Activated CD8-positive, alpha-beta memory T cell treated with anti-CD3 and anti-CD28 coated beads, Interleukin-2, amount 50 U/mL, for 4 hours (primary cell): Measurements from ENCODE around the gene COL9A3.

Experiments
- DNase-seq: peaks from one replicate; pipeline ENCODE4 v3.0.0-alpha.2; 2020

Gene COL9A3

DNA sequence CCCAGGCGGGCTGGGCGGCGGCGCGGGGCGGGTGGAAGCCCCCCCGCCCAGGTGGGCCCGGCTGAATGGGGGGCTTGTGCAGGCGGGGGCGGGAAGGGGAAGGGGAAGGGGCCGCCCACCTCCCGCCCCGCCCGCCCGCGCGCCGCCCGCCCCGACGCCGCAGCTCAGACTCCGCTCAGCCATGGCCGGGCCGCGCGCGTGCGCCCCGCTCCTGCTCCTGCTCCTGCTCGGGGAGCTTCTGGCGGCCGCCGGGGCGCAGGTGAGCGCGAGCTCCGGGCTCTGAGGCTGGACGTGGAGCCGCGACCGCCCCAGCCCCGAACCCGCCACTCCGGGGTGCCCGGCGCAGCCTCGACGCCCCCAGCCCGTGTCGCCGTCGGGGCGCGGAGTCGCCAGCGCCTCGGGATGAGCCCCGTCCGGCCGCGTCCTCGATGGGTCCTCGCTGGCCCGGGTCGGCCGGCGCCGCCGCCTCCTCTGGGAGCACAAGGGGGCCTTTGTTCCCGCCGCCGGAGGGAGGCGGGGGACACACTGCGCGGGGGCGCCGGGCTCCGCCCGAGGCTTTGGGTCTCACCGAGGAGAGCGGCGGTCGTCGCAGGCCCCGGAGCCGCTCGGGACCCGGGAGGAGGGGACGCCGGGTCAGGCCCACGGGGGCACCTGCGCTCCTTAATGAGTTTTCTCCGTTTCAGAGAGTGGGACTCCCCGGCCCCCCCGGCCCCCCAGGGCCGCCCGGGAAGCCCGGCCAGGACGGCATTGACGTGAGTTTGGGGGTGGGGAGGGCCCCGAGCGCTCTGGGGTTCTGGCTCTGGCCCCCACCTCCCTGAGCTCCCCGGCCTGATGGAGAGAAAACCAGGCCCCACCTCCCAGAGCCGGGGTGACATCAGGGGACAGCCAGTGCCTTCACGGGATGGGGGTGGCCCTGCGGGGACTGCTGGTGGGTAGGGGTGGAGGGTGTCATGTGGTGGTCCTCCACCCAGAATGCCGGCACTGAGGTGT lies at the start of gene COL9A3:
TSS of gene COL9A3 (plus strand) at position 167 of the 990 bp plus-strand sequence. CDS start at position 182, 15 bp downstream.
- no peak for DNase-seq

DNA sequence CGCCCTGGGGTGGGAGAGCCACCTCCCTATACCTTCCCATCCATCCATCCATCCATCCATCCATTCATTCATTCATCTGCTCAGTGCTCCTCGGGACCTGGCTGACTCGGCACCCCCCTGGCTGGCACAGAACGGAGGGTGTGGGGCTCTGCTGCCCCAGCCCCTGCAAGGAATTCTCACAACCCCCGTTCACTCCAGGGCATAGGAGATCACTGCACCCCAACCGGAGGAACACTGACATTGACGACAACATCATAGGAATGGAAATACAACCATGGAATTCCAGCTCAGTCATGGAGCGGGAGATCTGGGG lies 48.7 kb upstream of the COL9A3 start:
- no peak for DNase-seq

DNA sequence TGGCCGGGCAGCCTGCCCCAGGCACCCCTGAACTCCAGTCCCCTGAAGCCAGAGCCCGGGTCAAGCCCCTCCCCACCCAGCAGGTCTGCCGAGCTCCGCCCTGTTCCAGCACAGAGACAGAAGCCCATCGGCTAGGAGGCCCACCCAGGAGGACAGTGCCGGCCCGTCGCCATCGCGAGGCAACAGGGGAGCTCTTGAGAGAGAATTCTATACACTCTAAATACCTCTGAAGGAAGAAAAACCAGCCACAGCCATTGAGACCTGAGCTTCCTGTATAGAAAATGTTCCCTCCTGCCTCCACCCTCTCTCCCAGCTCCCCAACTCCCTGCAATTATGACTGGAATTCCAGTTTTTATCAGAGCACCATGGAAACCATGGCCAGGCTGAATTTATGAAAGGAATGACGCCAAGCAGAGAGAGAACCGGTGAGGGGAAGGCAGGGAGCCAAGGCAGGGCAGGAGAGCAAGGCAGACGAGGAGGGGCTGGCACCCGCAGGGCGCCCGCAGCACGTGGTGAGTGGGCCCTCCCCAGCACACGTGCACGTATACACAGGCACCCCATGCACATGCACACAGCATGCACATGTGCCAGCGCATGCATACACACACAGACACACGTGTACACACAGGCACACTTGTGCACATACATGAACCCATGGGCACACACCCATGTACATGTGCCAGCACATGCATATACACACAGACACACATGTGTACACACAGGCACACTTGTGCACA lies 48.1 kb upstream of the COL9A3 start:
- DNase-seq = no peak

DNA sequence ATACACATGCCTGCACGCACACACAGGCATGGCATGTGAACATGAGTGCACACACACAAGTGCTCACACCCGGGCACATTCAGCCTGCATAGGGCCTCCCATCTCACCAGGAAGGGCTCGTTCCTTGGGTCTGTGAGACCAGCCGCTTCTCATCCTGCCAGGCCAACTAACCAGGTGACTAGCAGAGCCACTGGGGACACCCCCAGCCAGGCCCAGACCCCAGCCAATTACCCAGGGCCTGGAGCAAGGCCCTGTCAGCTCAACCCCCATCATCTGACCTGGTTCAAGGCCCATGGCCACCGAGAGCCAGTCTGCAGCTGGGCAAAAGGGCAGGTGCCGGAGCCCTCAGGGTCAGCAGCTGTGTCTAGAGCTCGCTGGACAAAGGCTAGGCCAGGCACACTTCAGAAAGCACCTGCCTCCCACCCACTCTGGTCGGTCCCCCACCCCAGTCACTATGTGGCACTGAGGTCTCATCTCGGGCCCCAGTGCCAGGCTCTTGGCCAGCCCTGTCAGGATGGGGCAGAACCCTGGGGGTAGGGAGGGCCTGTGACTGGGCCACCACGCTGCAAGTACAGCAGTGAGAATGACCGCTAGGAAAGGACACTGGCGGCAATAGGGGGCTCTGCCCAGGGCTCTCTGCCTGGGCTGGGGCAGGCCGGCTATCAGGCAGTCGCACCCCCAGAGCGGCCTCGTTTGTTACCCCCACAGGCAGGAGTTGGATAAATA lies 47.3 kb upstream of the COL9A3 start:
- no peak for DNase-seq

DNA sequence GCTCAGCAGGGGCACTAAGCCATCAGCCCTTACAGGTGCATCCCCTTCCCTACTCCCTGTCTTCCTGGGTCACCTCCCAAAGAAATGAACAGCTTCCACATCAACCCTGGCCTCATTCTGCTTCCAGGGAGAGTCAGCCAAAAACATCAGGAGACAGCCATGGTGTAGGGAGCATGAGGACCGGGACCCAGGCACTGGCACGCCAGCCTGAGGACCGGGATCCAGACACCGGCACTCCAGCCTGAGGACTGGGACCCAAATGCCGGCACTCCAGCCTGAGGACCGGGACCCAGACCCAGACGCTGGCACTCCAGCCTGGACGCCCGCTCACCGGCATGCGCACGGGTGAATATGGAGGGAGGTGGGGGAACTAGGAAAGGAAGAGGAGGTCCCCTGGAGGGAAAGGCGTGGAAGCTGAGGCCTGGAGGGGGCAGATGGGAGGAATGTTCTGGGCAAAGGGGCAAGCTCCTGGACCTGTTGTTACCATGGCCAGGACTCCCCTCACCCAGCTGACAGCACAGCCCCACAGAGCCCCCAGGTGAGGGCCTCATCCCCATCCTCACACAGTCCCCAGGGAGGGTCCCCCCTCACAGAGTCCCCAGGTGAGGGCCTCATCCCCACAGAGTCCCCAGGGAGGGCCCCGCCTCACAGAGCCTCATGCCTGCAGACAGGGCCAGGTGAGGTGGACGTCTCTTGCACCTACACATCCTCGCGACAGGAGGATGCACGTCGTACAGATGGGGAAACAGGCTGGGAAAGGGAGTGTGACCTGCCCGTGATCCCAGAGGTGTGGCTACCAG lies 46.5 kb upstream of the COL9A3 start:
- no peak for DNase-seq

DNA sequence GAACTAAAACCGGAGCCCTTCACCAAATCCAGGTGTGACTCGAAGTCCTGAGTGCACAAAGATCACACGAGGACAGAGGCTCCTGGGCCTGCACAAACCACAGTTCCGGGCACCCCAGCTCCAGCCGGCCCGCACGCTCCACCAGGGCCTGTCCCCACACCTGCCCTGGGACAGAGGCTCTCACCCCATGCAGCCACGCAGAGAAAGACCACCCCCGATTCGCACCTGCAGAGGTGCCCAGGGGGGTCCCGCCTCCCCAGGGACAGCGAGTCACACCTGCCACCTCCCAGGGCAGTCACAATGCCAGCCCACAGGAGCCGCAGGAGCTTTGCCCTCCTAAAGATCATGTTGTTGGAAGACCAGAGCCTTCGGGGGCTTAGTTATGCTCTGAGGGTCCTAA lies 45.9 kb upstream of the COL9A3 start:
- DNase-seq = no peak

DNA sequence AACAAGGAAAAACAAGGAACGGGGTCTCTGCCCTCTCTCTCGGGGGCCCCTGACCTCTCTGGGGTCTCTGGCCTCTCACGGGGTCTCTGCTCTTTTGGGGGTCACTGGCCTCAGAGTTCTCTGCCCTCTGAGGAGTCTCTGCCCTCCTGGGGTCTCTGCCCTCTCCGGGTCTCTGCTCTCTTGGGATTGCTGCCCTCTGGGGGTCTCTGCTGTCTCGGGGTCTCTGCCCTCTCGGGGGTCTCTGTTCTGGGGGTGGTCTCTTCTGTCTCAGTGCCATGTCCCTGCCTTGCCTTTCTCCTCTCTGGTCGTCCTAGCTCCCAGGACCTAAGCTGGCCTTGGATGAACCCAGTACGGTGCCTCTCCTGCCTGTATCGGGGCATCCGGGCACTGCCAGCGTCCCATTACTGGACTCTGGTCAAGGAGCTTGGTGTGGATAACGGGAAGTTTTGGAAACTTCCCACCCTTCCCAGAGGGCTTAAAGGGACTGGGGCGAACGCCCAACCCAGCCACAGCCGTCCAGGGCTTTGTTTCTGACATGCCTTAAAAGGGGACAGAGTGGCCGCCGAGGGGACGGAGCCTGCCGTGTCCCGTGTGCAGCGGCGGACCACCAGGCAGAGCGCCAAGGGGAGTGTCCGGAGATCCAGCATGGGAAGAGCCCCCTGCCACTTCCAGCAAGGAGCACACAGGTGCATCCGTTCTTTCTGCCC lies 45.3 kb upstream of the COL9A3 start:
- DNase-seq = no peak

DNA sequence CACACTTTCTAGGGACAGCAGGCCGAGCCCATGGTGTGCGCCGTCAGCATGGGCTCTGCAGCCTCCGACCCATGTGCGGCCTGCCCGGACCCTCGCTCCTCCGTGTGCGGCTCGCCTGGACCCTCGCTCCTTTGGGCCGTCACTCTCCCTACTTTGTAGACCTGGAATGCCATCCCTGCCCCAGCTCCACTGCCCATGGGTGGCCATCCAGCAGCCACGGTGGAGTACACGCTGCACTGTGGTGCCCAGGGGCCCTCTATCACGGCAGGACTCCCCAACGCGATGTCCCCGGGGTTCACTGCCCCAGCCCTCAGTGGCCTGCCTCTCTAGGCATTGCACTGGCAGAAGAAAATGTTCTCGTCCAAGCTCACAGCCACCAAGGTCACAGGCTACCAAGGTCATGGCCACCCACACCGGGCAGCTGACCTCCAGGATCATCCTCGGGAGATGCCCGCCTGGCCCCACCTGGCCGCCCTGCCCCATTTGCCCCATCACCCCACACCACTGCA lies 44.7 kb upstream of the COL9A3 start:
- DNase-seq = no peak

DNA sequence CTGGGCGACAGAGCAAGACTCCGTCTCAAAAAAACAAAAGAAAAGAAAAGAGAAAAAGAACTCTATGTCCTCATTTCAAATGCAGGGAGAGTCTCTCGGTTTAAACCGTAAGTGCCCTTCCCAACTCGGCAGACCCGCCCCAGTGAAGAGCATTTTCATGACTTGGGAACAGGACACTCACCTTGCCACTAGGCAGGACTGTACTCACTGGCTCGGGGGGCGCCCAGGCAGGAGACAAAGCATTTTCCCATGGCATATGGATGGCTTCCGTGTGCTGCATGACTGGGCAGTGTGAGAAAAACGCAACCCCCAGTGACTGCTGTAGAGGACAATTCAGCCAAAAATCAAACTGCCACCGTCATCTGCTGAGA lies 44.2 kb upstream of the COL9A3 start:
- DNase-seq = no peak

DNA sequence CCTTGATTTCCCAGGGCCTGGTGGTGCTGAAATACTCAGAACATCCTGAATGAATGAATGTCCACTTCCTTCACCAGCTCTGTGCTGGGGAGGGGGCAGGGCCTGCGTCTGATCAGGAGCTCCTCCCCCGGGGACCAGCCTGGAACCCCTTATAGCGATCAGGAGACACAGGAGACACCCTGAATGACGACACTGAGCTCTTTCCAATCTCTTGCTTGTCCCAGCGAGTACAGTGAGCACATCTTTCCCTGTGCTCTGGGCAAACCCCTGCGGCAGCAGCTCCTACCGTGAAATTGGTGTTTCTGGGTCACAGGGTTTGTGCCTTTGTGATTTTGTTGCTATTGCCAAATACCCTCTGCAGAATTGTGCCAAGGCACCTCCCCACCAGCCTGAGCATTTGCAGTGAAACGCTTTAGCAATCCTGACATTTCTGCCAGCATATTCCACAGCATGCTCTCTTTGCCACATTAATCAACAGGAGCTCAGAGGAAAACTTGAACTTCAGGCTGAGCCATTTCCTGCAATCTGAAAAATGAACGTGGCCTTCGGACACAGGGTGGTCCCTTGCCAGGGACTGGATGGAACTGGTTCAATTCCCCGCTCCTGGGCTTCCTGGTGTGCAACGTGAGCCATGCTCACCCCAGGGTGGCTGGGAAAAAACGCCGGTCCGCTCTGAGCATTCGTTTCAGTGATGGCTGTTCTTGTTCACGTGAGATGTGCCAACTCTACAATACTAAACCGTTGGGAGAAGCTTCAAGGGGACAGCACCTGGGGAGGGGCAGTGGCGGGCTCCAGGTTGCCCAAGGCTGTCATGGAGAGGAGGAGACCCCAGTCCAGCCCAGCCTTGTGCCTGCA lies 43.6 kb upstream of the COL9A3 start:
- DNase-seq = no peak

DNA sequence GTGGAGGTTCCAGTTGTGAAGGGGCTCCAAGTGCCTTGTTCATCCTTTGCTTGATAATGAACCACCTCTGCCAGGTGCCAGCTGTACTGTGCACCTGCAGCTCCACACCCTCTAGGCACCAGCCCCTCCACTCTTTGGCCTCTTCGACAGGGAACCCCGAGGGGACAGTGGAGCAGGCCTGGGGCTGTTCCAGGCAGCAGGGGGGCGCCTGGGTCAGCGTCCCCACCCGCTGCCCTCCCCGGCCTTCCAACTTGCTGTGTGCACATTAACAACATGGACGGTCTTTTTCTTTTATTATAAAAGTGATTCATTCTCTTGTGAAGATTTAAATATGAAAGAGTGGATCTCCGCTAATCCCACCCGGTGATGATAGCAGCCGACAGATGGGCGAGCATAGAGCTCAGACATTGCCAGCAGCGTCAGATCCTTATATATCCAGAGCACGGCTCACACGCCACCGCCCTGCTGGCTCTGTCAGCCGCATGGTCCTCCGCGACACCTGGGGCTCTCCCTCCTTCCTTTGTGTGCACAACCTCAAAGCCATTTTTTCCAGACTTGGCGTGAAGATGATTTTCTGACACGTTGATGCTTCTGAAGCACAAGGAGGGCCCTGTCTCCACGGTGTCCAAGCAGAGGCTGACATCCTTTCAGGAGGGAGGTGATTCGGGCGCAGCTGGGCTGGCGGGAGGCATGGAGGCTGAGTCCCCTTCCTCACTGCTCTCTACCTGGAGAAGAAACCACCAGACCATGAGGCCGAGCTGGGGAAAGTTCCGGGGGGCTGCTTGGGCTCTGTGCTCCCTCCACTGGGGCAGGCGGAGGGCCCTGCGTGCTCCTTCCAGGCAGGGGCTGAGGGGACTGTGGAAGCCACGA lies 42.8 kb upstream of the COL9A3 start:
- DNase-seq = no peak

DNA sequence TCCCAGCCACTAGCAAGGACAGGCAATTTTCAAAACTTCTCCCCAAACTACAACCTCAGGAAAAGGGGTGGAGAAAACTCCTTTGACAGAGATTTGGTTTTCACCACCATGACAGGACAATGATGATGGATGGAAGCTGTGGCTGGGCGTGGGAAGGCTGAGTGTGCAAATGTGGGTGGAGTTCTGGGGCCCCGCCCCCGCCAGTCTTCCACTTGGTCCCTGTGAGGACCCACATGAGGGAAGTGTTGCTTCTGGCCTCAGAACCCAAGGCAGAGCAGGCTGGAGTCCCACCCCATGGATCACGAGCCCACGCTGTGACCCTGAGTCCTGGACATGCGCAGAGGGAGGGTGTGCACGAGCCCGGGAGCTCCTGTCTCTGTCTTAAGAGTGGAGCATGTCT lies 42.1 kb upstream of the COL9A3 start:
- DNase-seq = no peak

DNA sequence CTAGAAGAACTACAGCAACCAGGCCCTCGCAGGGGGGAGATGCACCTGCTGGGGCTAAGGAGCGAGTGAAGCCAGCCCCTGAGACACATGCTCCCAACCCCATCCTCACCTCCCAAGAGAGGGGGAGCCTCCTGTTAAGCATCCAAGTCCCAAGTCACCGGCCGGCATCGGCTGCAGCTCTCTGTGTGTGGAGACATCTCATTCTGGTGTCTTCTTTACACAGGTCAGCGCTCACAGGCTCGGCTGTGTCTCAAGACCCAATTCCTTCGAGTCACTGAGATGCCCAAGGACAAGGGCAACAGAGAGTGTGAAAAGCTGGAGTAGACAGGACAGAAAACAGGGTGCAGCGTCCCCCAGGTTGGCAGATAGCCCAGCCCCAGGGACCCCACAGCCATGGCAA lies 41.6 kb upstream of the COL9A3 start:
- no peak for DNase-seq

DNA sequence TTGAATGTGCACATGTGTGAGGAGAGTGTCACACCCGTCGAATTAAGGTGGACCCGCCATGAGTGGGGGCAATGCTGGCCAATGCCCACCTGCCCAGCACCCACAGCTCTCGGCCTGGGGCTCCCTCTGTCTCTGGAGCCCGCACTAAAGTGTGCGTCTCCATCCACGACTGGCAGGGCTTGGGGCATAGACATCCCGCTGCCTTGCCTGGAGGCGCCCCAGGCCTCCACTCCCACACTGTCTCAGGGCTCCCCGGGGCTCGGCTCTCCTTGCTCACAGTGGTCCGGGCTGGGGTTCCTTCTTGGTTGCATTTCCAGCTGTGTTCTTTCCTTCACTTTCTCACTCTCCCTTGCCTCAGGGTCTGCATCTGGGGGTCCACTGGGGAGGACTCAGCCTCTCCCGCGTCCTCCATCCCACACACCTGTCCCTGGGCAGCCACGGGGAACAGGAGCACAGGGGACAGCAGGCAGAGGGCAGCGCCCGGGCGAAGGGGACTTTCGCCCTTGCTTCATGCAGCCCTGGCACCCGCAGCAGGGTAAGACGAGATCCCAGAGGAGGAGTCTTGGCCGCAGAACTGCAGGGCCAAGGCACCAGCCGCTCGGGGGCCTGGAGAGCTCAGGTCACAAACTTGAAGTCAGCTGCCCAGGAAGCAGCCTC lies 40.7 kb upstream of the COL9A3 start:
- no peak for DNase-seq

DNA sequence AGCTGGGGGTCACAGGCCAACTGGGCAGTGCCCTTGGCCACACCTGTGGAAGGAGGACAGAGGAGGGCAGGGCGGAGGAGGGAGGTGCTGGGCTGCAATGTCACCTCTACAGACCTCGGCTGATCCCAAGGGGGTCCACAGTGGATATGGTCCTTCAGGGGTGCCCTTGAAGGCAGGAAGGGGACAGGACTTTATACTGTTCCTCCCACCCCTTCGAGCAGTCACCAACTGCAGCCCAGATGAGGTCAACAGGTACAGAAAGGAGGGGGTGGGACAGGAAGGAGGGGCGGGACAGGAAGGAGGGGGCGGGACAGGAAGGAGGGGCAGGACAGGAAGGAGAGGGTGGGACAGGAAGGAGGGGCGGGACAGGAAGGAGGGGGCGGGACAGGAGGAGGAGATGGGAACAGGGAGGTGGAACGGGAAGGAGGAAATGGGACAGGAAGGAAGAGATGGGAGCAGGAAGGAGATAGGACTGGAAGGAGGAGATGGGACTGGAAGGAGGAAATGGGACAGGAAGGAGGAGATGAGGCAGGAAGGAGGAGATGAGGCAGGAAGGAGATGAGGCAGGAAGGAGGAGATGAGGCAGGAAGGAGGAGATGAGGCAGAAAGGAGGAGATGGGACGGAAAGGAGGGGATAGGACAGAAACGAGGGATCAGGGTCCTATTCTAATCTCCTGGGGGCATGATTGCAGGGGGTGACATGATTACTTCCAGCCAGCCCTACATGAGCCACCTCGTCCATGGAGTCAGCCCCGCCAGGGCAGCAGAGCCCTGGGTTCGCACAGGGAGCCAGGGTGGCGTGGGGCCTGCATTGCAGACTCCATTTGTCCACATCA lies 39.9 kb upstream of the COL9A3 start:
- peak; percentile 43 for DNase-seq

DNA sequence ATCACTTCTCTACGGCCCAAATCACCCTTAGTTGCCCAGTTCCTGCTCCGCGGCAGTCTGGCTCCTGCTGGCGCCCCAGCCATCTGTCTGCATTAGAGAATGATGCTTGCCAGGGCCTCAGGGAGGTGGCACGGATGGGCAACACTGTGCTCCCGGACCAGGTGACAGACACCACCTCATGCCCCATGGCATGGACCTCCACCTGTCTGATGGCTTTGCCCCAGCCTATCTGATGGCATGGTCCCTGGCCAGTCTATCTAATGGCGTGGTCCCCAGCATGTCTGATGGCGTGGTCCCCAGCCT lies 39.4 kb upstream of the COL9A3 start:
- no peak for DNase-seq

DNA sequence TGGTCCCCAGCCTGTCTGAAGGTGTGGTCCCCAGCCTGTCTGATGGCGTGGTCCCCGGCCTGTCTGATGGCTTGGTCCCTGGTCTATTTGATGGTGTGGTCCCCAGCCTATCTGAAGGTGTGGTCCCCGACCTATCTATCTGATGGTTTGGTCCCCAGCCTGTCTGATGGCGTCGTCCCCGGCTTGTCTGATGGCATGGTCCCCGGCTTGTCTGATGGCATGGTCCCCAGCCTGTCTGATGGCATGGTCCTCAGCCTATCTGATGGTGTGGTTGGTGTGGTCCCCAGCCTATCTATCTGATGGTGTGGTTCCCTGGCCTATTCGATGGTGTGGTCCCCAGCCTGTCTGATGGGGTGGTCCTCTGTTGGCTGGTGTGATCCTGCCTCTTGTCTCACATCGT lies 38.8 kb upstream of the COL9A3 start:
- no peak for DNase-seq

DNA sequence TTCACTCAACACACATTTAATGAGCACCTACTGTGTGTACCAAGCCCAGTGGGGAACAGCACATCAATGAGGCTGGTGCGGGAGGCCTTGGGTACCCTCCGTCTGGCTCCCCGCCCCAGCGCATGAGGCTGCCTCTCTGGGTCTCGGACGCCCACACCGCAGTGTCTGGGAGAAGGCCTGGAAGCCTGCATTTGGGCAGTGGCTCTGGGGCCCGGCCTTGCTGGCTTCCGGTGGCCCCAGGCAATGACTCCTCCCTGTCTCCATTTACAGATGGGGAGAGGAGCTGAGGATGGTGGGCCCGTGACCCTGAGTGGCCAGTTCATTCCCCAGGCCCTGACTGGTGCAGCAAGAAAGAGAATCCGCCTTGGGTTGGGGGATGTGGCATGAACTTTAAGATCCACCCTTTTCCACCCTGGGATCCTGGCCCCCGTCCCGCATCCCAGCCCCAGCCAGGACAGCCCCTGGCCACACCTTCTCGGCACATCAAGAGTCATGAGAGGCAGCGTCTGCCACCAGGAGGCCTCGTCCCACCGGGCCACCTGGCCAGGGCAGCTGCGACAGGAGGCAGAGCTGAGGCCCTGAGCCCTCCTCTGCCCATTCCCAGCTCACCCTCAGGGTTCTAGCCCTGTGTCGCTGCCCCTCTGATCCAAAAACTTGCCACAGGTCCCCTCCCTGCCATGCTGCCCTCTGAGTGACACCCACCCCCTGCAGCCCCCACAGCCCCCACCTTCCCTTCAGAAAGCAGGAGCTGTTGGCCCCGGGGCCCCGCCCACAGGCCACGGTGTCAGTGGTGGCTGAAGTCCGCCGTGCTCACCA lies 38.0 kb upstream of the COL9A3 start:
- DNase-seq = no peak
